Midbrain (tissue), 1 donor: ENCODE results near the gene MPV17L.
"Not testable (repeated sequence)": the region's sequence is repeated elsewhere in the genome, so short reads cannot be mapped to it uniquely, and the experiment has no call there.

Experiments used
- DNase-seq: peaks from one replicate; lab custom pipeline; 2025; lab: John Stamatoyannopoulos, UW

Gene MPV17L

GRCh38 chr16:15395631-15396508 is at the start of gene MPV17L:
MPV17L (plus strand) TSS chr16:15395754; CDS start chr16:15395898, 144 bp downstream.
- DNase-seq, result peak; percentile 58

GRCh38 chr16:15348721-15349120 is 46.8 kb upstream of the MPV17L start:
- not testable (repeated sequence) for DNase-seq

GRCh38 chr16:15351251-15351650 is 44.3 kb upstream of the MPV17L start:
- not testable (repeated sequence) for DNase-seq

- not testable (repeated sequence) for DNase-seq
Measured at GRCh38 chr16:15351745-15352144, 43.8 kb upstream of the MPV17L start.

- DNase-seq, result not testable (repeated sequence)
Measured at GRCh38 chr16:15352852-15353251, 42.7 kb upstream of the MPV17L start.

GRCh38 chr16:15354846-15355245 is 40.7 kb upstream of the MPV17L start:
- DNase-seq, result not testable (repeated sequence)

DNA sequence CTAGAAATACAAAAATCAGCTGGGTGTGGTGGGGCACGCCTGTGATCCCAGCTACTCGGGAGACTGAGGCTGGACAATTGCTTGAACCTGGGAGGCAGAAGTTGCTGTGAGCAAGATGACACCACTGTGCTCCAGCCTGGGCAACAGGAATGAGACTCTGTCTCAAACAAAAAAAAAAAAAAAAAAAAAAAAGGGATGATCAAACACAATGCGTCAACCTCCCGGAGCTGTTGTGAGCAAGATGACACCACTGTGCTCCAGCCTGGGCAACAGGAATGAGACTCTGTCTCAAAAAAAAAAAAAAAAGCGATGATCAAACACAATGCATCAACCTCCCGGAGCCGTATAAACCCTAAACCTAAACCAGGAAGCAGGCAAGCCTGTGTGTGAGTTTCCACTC is 38.1 kb upstream of the MPV17L start:
- DNase-seq, result not testable (repeated sequence)

- not testable (repeated sequence) for DNase-seq
Measured at GRCh38 chr16:15378194-15378593, 17.4 kb upstream of the MPV17L start, which contains the start of gene NPIPA5. NPIPA5 (minus strand) TSS chr16:15378294; CDS start chr16:15378294, 0 bp downstream.

DNA sequence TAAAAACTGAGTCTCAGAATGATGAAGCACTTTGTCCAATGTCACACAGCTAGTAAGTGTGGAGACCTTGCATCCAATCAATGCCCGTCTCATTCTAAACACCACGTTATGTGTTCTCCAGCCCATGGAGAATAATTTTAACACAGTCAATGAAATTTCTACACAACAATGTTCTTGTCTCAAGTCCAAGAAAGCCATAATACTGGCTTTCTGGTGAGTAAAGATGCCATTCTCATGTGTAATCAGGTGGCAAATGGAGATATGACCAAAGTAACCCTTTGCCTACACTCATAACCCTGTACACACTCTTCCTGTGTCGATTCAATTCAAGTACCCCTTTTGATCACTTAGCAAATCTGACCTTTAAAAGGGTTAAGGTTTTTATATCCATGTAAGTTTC is 12.7 kb upstream of the MPV17L start:
- DNase-seq, result not testable (repeated sequence)

GRCh38 chr16:15388060-15388459 is 7.5 kb upstream of the MPV17L start:
- DNase-seq, result not testable (repeated sequence)

- DNase-seq, result not testable (repeated sequence)
Measured at GRCh38 chr16:15389916-15390315, 5.6 kb upstream of the MPV17L start.

- DNase-seq, result not testable (repeated sequence)
Measured at GRCh38 chr16:15393025-15393424, 2.5 kb upstream of the MPV17L start.

DNA sequence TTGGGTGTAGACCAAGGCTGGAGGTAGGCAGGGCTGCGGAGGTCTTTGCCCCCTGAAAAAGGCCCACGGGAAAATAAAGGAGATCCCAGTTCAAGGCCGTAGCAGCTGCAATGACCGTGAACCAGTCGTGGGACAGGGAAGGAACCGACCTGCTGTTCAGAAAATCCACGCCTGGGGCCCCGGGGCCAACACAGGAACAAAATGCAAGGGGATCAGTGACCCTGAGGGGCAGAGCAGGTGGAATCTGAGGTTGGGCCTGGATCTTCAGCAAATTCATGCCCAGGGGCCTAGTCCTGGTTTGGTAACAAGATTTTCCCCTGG is 915 bp downstream of the MPV17L start:
- not testable (repeated sequence) for DNase-seq

DNA sequence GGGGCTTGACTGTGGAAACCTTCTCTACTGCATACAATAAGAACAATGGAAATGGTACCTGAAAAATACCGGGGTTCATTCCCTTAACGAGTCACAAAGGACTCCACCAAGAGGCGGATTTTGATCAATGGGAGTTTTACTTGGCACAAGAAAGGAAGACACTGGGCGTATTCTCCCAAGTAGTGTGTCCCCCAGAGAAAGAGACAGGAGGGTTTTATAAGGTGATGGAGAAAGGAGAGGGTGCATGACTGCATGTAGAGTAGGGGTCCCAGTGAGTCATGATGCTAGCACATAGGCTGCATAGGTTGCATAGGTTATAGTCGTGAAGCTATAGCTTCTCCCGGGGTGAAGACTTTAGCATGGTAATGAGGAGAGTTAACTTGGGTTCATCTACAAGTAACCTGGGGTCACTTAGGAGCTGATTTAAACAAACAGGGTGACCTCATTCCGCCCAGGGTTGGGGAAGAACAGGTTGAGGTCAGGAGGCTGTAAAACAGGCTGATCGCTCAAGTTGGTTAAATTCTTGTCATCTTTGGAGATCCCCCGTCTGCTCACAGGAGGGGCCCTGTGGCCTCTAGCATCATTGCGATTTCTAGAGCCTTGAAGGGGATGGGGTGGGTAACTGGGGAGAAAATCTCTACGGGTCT is 1.5 kb downstream of the MPV17L start:
- DNase-seq, result no peak

DNA sequence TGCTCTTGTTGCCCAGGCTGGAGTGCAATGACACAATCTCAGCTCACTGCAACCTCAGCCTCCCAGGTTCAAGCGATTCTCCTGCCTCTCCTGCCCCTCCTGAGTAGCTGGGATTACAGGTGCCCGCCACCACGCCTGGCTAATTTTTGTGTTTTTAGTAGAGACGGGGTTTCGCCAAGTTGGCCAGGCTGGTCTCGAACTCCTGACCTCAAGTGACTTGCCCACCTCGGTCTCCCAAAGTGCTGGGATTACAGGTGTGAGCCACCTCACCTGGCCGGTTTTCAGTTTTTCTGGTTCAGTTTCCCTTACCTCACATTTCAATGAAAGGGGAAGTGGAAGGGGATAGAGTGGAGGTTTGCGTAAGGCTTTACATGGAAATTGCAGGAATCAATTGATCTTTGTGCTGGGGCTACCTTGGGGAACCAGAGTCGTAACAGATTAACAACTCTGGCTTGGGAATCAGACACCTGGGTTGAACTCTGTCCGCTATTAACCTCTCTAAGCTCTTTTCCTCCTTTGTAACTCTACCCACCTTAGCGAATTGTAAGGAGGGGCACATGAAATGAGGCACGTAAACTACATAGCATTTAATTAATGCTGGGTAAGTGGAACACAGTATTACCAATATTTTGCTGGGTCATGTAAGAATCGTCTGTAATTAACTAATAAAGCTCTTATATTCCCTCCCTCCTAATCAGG is 3.2 kb downstream of the MPV17L start:
- DNase-seq, result no peak

- no peak for DNase-seq
Measured at GRCh38 chr16:15399317-15399716, 3.8 kb downstream of the MPV17L start.

DNA sequence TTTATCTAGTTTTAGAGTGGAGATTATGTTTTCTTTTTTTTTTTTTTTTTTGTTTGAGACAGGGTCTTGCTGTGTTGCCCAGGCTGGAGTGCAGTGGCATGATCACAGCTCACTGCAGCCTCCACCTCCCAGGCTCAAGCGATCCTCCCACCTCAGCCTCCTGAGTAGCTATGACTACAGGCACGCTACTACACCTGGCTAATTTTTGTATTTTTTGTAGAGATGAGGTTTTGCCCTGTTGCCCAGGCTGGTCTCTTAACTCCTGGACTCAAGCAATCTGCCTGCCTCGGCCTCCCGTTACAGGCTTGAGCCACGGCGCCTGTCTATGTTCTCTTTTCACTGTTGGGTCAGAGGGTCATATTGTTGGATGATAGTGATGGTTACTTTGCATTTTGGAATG is 4.8 kb downstream of the MPV17L start:
- not testable (repeated sequence) for DNase-seq

DNA sequence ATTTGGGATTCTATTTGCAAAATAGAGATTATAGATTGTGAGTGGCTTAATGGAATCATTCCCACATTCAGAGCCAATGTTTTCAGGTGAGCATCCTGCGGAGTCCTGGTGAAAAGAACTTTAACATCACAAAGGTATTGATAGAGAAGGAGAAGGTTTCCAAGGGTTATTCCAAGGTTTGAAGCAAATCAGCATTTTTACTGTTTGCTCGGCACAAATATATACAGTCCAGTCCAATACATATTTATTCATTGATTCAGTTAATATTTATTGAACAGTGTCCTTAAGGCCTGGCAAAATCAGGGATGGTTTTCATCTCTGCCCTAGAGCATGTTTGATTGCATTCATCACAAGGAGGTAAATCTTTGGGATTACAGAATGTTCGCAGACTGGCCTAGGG is 6.4 kb downstream of the MPV17L start:
- DNase-seq, result no peak

DNA sequence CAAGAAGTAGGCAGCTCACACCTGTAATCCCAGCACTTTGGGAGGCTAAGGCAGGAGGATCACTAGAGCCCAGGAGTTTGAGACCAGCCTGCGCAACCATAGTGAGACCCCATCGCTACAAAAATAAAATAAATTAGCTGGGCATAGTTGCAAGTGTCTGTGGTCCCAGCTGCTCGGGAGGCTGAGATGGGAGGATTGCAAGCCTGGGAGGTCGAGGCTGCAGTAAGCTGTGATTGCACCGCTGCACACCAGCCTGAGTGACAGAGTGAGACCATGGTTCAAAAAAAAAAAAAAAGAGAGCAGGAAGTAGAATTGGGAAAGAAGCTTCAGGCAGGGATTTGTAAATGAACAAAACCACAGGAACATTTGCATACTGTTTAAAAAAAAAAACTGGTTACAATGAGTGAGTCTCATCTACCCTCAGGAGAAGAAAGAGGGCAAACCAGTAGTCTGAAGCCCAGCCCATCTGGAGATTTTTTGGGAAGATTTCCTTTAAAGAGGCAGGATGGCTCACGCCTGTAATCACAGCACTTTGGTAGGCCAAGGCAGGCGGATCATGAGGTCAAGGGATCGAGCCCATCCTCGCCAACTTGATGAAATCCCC is 7.9 kb downstream of the MPV17L start:
- no peak for DNase-seq

DNA sequence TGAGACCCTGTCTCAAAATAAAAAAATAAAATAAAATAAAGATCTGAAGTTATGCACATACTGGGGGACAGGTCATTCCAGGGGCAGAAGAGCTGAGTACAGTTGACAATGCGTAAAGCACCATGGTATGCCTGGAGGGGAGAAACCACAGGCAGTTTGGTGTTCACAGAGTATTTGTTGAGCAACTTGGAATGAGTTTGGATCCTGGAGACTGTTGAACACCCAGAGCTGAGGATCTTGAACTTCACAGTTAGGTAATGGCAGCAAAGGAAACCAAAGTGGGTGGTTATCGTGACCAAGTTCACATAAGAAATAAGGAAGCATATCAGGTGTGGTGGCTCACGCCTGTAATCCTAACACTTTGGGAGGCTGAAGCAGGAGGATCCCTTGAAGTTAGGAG is 8.5 kb downstream of the MPV17L start:
- DNase-seq, result not testable (repeated sequence)

DNA sequence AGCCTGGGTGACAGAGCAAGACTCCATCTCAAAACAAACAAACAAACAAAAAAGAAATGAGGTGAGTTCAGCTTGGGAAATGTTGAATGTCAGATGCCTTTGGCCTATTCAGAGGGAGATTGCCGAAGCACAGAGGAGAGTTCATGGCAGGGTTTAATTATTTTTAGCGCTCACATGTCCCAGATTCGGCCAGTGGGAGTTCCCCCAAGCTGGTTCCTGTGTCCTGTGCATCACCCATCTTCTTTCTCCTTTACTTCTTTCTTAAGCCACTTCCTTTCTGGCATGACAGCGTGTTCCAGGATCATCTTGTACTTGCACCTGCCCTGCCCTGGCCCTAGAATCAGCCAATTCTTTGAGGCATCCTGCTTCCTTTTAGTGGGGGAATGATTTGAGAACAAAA is 9.2 kb downstream of the MPV17L start:
- DNase-seq, result no peak

DNA sequence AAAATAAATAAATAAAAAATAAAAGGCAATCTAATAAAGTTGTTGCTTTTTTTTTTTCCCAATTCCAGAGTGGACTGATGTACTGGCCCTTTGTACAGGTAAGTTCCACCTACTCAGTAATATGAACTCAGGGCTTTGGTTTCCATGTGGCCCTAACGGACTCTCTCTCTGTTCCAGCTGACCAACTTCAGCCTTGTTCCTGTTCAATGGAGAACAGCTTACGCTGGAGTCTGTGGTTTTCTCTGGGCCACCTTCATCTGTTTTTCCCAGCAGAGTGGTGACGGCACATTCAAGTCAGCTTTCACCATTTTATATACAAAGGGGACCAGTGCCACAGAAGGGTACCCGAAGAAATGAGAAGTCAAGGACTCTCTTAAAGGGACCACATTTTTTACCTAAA is 12.2 kb downstream of the MPV17L start:
- DNase-seq, result not testable (repeated sequence)
